Glomerular visceral epithelial cell (primary cell): ENCODE results near the gene LRMDA.

Experiments
- DNase-seq: peaks from one replicate; pipeline ENCODE4 v3.0.0-alpha.2; 2016; ENCODE audit errors: extremely low spot score

The LRMDA gene

DNA sequence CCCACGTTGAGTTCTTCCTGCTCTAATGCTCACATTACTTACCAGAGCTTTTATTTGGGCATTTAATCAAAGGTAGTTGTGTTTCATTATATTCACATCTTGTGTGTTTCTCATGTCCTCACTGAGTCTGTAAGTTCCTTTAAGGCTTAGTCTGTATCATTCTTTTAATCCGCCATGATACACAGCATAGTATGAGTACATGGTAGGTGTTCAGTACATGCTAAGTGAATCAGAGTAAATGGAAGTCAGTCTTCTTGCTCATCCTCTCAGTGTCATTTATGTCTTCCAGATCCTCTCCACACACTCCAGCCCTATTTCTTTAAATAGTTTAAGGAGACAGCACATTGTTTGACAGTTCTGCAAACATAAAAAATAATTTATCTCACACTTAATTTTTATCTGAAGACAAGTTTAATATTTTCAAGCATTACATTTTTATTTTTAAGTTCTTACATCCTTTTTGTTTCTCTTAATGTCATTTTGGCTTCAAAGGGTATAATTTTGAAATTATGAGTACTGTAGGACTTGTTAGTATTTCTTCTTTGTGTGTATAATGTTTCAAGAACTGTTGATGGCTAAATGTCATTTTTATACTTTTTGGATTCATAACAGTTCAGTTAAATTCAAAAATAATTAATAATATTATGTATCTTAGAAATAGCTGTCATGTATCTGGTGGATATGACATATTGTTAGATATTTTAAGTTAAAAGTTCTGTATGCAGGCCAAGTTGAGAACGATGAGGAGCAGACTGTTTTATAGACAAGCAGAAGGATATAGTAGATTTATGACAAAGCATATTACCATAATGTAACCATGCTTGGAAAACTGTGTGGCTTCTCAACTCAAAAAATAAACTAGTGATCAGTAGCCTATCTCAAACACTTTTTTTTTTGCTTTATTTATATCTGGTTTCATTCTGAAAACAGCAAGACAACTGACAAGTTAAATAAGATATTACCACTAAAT, 342.7 kb downstream of the LRMDA start:
- DNase-seq = no peak

DNA sequence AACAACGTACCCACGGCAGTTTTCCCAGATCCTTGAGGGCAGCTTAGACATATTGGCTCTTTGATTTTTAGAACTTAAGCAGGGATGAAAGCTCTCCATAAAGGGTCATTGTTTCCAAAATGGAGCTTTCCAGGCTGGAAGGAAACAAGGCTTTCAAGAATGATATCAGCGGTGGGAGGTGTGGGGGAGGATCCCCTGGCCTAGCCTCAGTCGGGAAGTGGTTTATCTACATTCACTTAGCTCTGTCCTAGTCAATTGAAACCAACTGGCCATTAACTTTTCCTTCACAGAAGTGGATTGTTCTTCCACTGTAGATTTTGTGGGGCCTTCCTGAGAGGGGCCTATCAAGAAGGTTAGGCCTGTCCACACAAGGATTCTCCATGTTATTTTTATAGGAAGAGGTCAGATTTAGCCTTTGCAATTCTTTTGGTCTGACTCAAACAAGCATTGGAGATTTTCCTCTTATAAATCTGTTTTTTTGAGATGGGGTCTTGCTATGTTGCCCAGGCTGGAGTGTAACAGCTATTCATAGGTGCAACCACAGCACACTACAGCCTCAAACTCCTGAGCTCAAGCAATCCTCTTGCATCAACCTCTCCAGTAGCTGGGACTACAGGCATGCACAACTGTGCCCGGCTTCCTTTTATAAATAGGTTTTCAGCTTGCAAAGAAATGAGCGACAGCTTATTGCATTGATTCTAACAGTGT, 343.5 kb downstream of the LRMDA start:
- DNase-seq = no peak

DNA sequence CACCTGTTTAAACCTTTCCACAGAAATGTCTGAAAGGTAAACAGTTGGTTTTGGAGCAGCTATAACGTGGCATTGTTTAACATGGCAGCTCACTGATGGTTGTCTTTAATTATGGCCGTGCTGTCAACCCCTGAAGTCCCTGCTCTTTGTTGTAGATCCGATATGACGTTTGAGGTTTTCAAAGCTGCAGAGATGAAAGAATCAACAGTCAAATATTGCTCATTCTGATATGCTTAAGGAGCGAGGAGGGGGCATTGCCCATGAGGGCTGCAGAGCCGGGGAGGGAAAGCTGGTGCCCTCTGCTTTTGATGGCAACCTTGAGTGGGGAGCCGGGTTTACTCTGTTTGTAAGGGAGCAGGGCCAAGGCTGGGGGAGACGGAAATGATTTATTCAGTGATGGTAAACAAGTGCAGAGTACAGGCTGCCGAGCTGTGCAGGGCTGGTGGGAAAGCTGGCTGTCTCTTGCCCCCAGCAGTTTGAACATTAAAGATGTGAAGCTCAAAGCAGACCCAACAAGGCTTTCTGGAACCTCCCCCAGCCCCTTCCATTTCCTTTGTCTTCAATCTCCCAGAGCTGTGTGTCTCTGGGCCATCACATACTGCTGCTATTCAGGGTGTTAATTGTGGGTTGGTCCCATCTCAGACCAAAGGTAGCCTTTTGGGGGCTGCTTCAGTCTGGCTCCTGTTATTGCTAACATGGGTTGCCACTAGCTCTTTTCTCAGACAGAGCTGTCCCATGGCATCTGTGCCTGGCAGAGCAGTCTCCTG, 345.5 kb downstream of the LRMDA start:
- DNase-seq = no peak

DNA sequence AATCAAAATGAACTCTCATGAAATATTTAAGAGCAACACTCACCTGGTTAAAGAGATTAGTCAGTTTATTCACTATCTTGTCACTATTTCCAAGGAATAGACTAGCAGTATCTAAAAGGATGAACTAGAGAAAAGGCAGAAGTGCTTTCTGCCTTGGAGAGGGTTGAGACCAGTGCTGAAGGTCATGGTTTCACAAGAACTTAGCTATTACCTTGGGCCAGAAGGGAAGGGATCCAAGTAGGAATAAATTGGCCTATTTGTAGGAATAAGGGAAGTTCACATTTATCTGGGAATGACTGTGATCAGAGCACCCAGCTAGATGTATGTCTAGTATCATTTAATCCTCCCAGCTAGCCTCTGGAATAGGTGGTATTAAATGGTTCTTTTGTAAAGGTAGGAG, 347.2 kb downstream of the LRMDA start:
- no peak for DNase-seq

GRCh38 chr10:75779276-75779675, 347.9 kb downstream of the LRMDA start:
- no peak for DNase-seq

- DNase-seq = peak; percentile 46
These were observed 351.2 kb downstream of the LRMDA start for GRCh38 chr10:75782463-75783248.

DNA sequence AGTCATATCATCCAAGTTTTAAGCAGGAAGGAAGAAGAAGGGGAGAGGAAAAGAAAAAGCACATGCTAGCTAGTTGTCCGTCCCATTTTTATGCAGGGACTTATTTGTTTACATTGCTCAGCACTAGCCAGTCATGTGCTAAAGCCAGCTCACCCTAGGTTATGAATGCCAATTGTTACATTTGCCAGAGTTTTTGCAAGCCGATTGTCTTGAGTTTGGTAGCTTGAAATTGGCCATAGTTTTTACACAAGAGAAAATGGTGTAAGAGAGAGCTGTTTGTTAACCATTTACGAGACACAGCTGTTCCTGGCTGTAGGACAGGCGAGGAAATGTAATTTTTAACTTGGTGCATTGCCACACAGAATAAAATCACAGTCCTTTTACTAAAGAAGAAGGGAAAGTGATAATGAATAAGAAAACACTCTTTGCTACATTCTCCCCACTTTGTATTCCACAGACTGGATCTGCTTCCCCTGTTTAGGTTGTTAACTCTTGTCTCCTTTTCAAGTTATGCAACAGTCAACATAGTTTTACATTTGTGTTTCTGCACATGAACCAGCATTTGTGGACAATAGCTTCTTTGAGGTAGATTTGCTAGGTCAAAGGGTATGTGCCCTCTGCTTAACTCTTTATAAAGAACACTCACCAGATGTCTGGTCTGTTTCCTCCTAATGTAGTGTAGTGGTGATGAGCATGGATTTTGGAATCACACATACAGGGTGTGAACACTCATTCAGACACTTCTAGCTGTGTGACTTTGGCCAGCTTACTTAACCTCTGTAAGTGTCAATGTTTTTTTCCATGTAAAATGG, 357.2 kb downstream of the LRMDA start:
- peak; percentile 30 for DNase-seq

DNA sequence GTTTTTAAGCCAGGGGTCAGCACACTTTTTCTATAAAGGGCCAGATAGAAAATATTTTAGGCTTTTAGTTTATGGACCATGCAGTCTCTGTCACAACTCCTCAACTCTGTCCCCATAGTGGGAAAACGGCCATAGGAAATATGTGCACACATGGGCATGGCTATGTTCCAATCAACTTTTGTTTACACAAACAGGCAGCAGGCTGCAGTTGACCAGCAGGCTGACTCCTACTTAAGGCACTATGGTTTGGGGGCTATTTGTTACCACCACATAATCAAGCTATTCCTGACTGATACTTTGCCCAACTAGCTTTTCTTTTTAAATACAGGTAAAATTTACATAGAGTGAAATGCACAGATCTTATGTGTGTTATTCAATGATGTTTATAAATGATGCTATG, 362.4 kb downstream of the LRMDA start:
- DNase-seq = no peak

- no peak for DNase-seq
These were observed 369.7 kb downstream of the LRMDA start for GRCh38 chr10:75801121-75801520.

GRCh38 chr10:75801661-75802060, 370.2 kb downstream of the LRMDA start:
- DNase-seq = no peak

- DNase-seq = no peak
These were observed 371.7 kb downstream of the LRMDA start for GRCh38 chr10:75803121-75803520.

DNA sequence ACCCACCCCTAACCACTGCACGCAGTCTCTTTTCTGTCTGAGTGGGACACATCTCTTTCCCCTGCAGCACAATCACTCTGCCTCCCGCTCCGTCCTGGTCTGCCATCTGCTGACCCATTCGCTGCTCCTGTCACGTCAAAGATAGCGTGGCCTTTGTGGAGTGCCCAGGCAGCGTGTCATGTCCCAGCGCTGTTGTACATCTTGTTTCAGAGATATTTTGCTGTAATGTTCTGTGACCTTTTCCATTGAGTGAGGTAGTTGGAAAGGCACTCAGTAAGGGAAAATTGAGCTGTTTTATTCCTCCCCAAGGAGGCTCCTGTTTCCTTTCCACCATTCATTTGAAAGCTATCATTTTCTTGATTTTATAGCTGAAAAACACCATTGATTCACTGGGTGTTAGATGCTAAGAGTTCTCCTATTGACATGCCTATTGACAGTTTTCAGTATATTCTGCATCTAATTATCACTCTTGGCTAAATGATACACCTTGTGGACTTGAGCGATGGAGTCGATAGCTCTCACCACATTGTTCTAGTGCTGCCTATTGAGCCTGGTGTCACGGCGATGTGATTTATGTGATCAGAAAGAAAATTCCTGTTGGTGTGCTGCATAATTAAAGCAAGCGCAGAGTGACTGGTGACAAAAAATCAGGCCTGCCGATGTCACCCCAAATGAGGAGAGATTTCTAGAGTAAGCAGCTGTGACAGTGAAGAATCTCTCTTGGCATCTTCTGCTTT, 372.6 kb downstream of the LRMDA start:
- DNase-seq = no peak

DNA sequence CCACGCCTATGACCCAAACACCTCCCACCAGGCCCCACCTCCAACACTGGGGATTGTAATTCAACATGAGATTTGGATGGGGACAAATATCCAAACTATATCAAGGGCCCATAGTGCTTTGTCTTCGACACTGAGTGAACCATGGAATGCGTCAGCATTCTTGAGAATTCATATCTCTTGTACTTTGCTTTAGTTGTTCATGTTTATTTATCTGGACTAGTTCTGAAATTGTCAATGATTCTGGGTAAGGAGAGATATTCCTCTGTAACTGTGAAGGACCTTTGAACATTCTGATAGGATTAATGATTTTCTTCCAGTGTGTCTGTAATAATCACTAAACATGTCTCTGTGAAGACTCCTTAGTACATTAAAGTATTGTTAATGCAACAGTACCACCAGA, 374.8 kb downstream of the LRMDA start:
- no peak for DNase-seq

DNA sequence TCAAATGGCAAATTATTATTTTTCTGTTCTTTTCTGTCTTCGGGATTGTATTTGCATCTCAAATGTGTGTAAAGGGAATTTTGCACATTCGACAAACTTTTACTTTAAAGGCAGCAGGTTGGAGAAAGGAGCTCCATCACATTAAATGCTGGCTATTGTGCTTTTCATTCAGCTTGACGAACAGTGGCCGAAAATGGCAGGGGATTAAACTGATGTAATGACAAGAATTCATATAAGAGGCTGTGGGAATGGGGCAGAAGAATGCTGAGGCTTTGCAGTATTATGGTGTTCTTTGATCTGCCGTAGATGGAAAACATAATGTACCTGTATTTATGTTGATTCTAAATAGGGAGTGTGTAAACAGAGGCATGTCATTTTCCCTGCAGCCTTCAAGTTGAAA, 376.0 kb downstream of the LRMDA start:
- no peak for DNase-seq

DNA sequence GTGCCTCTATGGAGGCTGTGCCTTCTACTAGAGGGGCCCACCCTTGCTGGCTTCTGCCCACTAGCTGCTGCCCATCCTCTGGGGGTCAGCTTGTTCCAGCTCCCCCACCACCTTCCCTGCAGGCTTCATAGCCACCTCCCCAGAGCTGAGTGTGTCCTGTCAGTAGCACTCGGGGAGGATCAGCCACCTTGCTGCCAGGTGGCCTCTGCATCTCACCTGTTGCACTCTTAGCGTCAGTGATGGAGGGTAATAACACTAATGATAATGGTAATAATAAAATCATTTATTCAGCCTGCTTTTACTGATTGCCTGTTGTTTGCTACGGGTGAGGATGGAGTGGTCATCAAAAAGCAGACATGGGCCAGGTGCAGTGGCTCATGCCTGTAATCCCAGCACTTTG, 377.6 kb downstream of the LRMDA start:
- DNase-seq = no peak

DNA sequence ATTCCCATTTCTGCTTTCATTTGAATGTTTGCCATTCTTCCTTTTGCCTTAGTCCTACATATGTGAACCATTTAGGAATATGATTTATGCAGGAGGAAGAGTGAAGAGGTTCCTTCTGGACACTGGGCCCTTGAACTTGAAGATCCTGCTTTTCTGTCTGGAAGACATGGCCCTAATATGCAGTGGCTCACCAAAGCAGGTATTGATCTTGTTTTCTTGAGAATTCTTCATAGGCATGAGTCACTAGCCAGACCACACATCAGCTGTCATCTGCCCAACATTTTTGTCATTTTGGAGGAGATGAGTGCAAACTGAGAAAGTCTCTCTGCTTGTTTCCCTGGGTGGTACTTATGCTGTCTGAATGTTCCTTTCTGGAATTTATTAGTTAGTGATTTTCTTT, 382.6 kb downstream of the LRMDA start:
- DNase-seq = no peak

GRCh38 chr10:75815066-75815465, 383.6 kb downstream of the LRMDA start:
- no peak for DNase-seq

- no peak for DNase-seq
These were observed 385.8 kb downstream of the LRMDA start for GRCh38 chr10:75817198-75817597.

DNA sequence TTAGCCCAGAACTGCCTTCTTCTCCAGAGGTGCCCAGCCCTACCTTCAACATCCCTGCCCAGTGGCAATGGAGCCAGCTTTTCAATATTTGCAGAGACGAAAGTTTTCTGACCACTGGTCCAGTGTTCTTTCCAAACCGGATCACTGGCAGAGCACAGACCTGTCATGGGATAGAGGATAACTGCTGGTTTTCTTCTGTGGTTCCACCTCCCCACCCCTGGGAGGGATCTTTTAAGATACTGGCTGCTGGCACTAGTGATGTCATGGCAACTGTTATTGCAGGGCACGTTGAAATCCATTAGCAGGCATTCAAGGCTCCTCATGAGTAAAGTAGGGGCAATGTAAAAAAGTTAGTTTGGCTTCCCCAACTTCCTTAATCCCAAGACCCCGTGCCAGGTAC, 387.1 kb downstream of the LRMDA start:
- DNase-seq = no peak

DNA sequence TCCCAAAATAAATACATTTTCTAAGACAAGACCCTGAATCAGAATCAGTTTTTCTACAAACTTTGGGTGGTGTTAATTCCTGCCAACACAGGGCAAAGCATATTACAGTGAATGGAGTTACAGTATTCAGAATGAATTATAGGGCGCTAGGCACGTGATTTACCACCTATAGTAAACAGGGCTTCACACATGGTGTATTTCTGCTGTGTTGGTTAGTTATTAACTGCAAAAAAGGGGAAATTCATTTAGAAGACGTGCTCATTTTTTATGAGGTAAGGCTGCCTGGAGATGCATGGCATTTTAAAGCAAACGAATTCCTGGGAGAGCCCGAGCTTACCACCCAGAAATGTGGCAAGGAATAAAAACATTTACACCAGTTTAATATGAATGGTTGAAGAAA, 393.8 kb downstream of the LRMDA start:
- no peak for DNase-seq
